Epidermal melanocyte (primary cell): ENCODE results near the gene S100Z.
"Not testable (repeated sequence)": the region's sequence is repeated elsewhere in the genome, so short reads cannot be mapped to it uniquely, and the experiment has no call there.

Experiments
- DNase-seq: peaks from one replicate; pipeline ENCODE4 v3.0.0; 2011; ENCODE audit warnings: low spot score; ENCODE audit not compliant: insufficient read length

Gene S100Z

DNA sequence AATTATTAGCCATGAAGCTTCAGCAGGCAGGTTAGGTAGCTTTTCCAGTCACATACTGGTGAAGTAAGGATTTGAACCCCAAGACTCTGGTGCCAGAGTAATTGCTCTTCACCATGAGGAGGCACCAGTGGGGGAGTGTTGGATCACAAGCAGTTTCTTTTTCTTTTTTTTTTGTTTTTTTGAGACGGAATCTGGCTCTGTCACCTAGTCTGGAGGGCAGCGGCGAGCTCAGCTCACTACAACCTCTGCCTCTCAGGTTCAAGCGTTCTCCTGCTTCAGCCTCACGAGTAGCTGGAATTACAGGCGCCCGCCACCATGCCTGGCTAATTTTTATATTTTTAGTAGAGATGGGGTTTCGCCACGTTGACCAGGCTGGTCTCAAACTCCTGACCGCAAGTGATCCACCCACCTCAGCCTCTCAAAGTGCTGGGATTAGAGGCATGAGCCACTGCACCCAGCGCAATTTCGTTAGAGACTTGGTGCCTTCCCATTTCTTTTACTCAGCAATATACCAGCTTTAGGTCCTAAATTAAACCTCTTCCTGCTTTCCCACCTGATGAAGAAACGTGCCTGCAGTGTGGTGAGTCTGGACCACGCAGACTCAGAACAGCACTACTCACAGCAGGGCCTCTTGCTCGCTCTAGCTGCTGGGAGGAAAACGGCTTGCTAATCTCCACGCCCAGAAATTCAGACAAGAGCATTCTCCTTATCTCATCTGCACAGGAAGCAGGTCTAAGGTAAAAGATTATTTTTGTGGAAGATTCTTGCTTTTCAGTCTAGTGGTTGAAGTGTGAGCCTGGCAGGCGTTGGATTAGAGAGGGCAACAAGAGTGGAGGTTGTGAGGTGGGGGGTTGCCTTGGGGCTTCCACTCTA, at the start of gene S100Z:
S100Z (plus strand) TSS at position 596 of the 873 bp plus-strand sequence. CDS start 25,346 bp downstream, outside the sequence.
- no peak for DNase-seq

DNA sequence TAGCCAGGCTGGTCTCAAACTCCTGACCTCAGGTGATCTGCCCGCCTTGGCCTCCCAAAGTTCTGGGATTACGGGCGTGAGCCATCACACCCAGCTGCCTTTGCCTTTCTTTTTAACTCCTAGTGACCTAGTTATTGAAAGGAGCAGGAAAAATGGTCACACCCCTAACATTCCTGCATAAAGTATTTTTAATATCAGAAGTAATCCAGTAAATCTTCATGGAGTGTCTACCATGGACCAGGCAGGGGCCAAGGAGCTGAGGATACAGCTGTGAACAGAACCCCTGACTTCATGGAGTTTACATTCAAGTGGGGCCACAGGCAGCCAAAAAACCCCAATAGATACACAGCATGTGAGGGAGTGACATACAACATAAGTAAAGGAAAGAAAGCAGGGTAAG, 49.2 kb upstream of the S100Z start:
- DNase-seq = no peak

DNA sequence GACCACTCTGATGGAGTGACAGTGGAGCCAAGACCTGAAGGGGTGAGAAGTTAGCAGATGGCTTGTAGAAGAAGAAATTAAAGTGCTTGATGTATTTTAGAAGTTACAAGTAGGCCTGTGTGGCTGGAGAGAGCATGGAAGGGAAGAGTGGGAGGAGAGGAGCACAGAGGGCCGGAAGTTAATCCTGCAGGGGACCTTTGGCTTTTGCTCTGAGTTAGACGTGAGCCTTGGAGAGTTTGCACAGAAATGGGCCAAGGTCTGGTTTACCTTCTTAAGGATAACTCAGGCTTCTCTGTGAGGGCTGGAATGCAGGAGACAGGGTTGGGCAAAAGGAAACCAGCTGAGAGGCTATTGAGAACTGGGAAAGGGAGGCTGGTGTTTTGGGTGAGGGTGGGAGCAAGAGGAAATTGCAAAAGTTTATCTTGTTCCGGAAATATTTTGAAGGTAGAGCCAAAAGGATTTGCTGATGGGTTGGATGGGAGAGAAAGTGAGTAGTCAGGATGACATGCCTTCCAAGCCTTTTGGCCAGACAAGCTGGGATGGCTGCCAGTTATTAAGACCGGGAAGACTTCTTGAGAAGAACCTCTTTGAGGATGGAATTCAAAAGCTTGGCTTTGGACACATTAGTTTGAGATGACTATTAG, 48.5 kb upstream of the S100Z start:
- DNase-seq = peak; percentile 15

DNA sequence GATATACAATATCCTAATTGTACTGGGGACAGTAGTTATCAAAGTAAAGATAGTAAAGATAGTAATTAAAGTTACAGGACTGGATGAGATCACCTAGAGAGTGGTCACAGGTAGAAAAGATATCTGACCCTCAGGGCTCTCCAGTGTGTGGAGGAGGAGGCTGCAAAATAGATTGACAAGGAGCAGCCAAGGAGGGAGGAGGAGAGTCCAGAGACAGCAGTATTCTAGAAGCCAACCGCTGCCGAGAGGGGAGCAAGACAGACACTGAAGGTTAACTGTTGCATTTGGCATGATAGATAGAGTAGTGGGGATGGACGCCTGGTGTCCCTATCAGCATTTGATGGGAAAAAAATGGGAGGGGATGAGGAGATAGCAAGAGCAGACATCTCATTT, 48.0 kb upstream of the S100Z start:
- DNase-seq = no peak

DNA sequence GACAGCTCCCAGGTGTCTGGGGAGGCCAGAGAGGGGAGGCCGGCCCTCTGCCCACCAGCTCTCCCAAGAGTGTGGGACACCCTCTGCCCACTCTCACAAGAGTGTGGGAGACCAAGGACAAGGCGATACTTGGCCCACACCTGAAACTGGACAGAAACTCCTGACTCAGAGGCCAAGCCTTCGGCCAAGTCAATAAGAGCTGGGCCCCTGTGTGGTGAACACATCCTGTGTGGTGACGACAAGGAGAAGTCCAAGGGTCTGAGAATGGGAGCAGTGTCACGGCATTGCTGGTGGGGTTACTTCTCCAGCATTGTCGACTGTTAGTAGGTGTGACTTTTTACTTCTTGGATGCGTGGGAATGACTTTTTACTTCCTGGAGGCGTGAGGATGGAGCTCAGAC, 45.5 kb upstream of the S100Z start:
- no peak for DNase-seq

DNA sequence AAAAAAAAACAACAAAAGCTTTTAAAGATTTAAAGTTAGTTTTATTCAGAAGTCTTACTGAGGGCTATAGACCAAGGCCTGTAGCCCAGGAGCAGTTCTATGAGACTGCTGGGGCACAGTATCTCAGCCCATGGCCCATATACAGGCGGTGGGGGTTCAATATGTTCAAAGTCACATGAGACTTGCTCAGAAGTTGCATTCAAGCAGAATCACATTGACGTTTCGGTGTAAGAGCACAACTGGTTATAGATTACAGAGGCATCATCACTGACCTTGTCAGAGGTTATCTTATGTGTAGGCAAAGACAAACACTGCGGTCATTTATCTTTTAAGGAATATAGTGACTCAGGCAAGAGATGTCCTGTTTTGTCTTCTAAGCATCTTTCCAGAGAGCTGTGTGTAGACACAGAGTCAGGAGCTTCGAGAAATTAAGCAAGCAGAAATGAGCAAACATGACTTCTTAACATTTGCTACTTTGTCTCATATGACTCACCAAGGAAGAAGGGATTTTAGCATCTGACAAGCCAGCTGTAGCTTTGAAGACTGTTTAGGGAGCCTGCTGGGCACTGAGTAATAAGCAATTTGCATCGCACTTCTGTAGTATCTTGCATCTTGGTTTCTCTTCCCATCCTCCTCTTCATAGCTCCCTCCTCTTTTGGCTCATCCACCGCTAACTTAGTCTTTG, 43.9 kb upstream of the S100Z start:
- DNase-seq = peak; percentile 27

DNA sequence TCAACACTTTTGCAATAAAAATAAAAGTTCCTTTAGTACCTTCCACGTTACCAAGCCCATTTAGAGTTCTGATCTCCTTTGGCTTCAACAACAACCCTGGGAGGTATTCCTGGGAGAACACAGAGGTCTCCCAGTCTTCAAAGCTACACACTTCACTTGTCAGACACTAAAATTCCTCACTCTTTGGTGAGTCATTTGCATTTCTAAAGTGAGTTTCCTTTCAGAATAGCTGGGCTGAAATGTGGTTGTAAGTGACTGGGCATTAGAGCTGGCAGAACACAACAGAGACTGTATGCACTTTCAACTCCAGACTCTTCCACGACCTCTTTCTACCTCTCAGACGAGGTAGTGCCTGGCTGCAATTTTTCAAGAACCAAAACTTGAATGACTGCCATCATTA, 42.5 kb upstream of the S100Z start:
- peak; percentile 15 for DNase-seq

DNA sequence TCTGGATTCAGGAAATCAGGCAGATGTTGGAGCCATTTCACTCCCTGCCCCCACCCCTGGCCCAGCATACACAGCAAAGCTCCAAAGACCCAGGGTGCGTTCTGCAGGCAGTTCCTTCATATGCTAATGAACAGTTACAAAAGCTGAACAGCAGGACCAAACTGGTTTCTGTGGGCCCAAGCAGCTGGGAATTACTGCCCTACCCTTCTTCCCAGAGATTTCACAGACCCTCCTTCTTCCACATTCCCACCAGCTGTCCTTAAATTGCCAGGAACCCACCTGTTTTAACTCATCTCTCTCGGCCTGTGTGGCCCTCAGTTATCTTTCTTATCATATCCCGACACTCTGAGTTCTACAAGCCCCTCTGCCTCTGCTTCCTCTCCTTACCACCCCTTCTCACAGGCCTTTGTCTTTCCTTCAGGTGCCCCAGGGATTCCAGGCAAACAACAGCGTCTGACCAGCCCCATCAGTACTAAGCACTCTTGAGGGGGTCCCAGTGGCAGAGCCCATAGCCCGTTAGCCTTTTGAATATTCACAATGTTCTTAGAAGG, 41.6 kb upstream of the S100Z start:
- DNase-seq = no peak

DNA sequence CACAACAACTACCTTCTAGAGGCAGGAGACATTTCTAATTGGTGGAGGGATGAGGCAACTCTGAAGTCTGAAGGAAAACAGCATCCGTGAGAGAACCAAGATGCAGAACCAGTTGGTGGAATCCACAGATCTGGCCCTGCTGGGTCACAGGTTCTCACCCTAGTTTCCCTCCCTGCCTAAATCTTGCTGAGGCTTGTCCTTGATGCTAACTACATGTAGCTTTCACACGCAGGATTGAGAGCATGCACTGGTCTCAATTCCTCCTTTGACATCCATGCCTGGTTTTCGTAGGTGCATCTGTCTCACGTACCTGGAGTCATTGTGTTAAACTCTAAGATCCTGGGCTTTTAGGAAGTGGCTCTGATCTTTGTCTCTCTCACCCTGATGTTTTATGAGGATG, 40.7 kb upstream of the S100Z start:
- DNase-seq = peak; percentile 14

DNA sequence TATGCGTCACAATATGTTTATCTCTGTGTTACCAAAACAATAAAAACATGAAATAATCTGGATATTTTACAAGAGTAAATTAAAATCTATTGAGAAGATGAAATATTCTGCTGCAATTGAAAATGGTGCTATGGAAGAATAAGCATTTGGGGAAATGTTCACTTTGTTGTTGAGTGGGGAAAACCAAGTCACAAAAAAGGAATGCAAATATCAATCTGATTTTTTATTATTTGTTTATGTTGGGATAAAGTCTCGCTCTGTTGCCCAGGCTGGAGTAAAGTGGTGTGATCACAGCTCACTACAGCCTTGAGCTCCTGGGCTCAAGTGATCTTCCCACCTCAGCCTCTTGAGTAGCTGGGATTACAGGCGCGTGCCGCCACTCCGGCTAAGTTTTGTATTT, 39.6 kb upstream of the S100Z start:
- DNase-seq = no peak

DNA sequence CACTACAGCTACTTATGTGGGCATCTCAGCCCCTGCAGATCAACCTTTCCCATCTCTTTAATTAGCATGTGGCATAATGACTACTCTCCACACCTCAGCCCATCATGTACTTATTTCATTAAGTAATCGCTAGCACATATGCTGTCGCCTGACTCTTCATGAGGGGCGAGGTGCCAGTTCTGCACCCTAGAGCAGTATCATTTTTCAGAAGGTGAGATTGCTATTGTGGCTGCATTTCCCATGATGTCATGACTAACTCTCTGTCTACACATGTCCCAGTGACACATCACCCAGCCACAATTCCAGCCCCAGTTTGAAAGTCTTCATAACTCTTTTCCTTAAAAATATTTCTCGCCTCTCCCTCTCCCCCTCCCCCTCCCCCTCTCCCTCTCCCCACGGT, 38.6 kb upstream of the S100Z start:
- DNase-seq = no peak

DNA sequence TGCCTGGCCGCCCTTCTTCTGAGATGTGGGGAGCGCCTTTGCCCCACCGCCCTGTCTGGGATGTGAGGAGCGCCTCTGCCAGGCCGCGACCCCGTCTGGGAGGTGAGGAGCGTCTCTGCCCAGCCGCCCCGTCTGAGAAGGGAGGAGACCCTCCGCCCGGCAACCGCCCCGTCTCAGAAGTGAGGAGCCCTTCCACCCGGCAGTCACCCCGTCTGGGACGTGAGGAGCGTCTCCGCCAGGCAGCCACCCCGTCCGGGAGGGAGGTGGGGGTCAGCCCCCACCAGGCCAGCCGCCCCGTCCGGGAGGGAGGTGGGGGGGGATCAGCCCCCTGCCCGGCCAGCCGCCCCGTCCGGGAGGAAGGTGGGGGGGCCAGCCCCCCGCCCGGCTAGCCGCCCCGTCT, 37.6 kb upstream of the S100Z start:
- DNase-seq = not testable (repeated sequence)

DNA sequence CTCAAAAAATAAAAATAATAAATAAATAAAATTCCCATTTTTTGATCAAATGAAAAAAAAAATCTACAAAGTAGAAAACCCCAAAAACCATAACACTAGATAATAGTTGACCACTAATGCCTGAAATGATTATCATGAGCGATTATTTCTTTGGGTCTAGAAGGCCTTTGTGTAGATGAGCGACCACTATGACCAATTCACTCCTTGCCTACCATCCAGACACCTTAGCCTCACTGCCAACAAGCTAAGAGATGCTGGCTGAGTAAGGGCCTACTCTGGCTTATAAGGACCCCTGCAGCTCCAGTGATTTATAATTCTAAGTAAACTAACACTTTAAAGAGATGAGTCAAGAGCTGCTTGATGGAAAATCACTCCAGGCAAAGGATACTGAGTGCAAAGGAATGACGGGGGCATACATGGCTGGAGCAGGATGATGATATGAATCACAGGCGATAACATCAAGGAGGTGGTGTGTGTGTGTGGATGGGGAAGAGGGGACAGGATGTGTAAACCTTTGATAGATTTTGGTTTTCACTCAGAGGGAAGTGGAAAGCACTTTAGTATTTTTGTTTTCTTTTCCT, 35.7 kb upstream of the S100Z start:
- peak; percentile 13 for DNase-seq

DNA sequence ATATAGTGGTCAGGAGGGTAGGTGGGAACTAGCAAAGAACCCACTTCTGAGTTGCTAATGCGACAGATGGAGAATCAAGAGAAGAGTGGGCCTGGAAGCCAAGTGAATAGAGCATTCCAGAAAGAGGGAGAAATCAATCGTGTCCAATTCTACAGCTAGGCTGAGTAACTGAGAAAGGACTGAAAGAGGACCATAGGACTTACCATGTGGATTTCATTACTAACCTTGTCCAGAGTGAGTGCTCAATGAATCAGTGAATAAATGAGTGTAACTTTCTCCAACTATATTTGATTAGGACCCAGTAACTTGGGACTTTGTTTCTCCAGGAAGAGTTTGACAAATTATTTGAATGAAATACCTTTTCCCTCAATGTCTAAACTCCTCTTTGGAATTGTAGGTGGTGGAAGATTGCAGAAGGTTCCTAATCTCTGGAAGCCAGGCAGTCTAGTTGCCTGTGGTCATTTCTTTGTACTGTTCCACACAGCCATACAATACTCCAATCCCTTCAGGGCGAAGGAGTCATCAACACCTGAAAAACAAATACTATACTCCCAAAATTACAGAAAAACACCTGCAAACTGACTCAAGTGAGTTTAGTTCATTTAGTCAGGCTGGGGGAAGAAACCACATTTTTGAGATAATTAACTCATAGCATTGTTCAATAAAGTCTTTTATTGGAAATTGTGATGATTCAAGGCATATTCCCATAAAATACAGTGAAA, 33.5 kb upstream of the S100Z start:
- no peak for DNase-seq

DNA sequence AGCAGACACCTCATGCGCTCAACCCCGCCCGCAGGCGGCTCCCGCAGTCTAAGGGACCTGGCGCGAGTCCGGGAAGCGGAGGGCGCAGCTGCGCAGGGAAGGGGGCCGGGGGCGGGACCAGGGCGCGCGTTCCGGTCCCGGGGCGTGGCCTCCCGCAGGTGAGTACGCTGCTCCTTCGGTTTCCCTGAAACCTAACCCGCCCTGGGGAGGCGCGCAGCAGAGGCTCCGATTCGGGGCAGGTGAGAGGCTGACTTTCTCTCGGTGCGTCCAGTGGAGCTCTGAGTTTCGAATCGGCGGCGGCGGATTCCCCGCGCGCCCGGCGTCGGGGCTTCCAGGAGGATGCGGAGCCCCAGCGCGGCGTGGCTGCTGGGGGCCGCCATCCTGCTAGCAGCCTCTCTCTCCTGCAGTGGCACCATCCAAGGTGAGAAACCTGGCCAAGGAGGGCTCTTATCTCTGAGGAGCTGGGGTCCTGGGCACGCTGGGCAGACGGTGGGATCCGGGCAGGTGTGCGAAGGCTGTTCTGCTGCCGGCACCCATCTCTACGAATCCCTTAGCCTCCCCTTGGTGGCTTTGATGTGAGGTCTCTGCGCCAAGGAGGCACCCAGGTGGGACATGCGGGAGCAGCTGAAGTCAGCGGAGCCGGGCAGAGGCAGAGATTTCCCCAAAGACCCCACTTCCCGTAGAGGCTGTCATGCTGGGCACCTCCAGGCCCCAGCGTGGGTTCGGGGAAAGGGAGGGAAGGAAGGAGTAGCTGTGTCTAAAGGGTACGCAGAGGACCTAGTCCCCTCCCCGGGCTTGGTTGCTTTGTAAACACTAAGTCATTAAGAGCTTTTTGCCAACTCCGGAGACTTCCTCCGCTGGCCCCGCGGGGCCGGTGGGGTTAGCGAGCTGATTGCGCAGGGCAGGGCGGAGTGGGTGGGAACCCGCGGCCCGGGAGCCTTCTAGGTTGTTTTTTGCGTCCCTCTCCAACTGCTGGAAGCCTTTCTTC, 30.7 kb upstream of the S100Z start, which contains the start of gene F2RL1:
F2RL1 (plus strand) TSS at position 187 of the 988 bp plus-strand sequence; CDS start at position 340, 153 bp downstream.
- no peak for DNase-seq

DNA sequence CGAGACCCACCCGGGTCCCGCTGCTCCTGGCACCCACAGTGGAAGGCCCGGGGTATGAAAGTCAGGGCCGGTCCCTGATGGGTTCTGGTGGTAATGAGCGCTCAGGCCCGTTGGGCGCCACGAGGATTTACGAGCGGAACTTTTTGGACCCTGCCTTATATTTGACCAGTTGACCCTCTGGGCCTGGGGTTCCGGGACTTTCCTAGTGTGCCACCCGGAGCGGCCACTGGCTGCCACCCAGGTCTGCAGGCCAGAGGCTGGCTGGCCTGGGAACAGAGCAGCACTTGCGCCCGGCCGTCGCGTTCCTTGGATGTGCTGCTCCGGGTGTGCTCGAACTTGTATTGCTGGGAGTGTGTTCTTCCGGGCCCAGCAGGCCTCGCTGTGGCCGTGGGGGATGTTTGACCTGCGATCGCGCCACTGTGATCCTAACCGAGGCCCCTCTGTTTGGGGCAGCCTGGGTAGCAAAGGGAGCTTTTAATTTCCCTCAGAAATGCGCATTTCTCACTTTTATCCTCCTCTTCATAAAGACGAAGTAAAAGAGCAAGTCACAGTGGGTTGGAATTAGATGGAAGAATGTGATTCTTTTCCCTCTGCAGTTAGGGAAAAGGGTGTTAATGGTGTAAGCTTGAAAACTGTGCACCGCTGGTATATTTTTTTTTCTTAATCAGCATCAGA, 29.8 kb upstream of the S100Z start:
- DNase-seq = no peak

DNA sequence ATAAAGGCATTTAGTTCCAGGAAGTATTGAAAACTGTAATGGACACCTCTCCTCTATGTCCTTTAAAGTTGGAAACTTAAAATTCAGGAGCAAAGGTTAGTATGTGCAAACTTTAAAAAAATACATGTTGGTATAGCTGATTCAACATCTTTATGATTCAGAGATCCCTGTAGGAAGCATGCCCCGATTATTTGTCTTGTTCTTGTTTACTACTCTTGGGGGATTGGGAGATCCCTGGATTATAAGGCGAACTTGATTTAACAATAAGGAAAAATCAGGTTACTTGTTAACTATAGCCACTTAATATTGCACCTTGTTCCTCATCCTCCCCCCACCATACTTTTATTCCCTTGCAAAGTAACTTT, 29.3 kb upstream of the S100Z start:
- DNase-seq = no peak

DNA sequence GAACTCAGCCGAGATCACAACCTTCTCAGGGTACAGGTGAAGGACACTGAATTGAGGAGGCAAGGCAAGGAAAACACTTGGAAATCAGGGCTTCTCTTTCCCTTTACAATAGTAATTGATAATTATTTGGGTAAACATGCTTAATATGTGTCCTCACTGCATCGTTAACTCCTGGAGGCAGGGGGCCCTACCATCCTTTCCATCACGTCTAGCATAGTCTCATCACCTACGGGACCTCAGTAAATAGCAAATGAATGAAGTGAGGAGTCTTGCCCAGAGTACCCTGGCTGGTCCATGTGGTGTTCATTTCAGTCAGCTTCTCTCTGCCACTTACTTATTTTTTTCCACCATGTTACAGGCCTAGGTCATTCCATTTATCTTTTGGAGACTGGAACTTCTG, 28.7 kb upstream of the S100Z start:
- no peak for DNase-seq

DNA sequence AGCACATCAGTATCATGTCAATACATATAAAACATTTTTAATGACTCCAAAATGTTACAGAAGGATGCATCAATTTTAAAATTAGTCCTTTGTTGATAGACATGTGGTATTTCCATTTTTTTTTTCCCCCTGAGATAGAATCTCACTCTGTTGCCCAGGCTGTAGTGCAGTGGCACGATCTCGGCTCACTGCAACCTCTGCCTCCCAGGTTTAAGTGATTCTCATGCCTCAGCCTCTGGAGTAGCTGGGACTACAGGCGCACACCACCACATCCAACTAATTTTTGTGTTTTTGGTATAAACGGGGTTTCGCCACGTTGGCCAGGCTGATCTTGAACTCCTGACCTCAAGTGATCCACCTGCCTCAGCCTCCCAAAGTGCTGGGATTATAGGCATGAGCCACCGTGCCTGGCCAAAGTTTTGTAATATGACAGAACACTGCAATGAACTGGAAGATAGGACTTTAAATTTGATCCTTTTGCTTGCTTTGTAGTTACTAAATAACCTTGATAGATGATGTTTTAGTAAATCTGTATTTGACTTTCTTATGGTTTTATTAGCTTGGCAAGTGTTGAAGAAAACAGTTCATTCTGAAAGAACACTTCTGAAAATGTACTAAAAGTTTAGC, 27.6 kb upstream of the S100Z start:
- DNase-seq = not testable (repeated sequence)
